Vagina (tissue), 2 donors: ENCODE results near the gene RETREG1. TPM values are rescaled to one million over a fixed set of nuclear protein-coding genes. Genes with fewer than 3 reads are reported as not detected.

Experiments used
- DNase-seq, 2 donors: peaks; one replicate each; pipeline ENCODE4 v3.0.0-alpha.2; 2017; ENCODE audit errors: extremely low spot score in 2 of 2
- H3K27ac ChIP-seq: fragments of 200-600 bp; sonication (generic); one replicate; pipeline ENCODE4 v1.5.1; 2019
- H3K27me3 ChIP-seq: fragments of 200-600 bp; sonication (generic); one replicate; pipeline ENCODE4 v1.5.1; 2019
- H3K36me3 ChIP-seq, 2 donors: fragments of 200-600 bp; sonication (generic); one replicate each; pipeline ENCODE4 v1.5.1; 2017 to 2019
- H3K4me1 ChIP-seq: fragments of 200-600 bp; sonication (generic); one replicate; pipeline ENCODE4 v1.5.1; 2019
- H3K4me3 ChIP-seq, 2 donors: fragments of 200-600 bp; sonication (generic); 1 replicate in 1 of 2; 2 replicates in 1 of 2; pipeline ENCODE4 v1.5.1; 2016 to 2019
- H3K9me3 ChIP-seq: fragments of 200-600 bp; sonication (generic); one replicate; pipeline ENCODE4 v1.5.1; 2019
- POLR2A ChIP-seq, 2 donors: fragments of 450-650 bp; IDR thresholded peaks; one replicate each; pipeline ENCODE4 v1.6.1; 2017; ENCODE audit warnings: antibody characterized with exemption in 2 of 2, mild to moderate bottlenecking in 2 of 2, moderate library complexity in 2 of 2
- POLR2AphosphoS5 ChIP-seq, 2 donors: sonication (generic); formaldehyde crosslinking; IDR thresholded peaks; one replicate each; pipeline ENCODE4 v1.9.0; 2017; ENCODE audit warnings: antibody characterized with exemption in 2 of 2, mild to moderate bottlenecking in 2 of 2, low read depth in 1 of 2; ENCODE audit not compliant: insufficient read depth in 1 of 2
- intact Hi-C: fragments of 100-400 bp; cut with DNase I; formaldehyde crosslinking; loops from one replicate; pipeline ENCODE4 v1.15.1; 2023
- total RNA-seq: library from RNA; depleted of rRNA; stranded (reverse); fragments of >200 nt; gene quantifications from one replicate; pipeline ENCODE4 v1.2.3, GENCODE V29; 2016
- TF ChIP-seq, protein P1 (sequence below), 3 experiments: fragments of 450-650 bp in 2 of 3; fragments of 200-600 bp in 1 of 3; sonication (generic) in 1 of 3; IDR thresholded peaks; one replicate each; pipeline ENCODE4 v1.5.1; 2017 to 2019; ENCODE audit warnings: antibody characterized with exemption in 3 of 3, mild to moderate bottlenecking in 2 of 3, moderate library complexity in 2 of 3

The RETREG1 gene
- total RNA-seq, 1 donor from 2014 or later: 27.7 TPM

DNA sequence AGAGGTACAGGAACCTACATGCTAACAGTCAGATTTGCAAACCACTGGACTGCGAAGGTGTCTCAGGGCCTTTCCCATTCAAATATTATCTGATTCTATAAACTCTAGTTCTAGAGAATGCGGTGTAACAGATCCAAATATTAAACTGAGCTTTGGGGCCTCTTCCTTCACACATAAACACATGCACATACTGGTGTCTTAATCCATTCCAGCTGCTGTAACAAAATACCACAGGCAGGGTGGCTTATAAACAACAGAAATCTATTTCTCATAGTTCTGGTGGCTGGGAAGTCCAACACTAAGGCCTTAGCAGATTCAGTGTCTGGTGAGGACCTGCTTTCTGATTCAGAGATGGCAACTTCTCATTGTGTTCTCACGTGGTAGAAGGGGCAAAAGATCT, 30.2 kb downstream of the RETREG1 start:
- Histone ChIP-seq H3K4me1 (no peaks in the 10 kb centered on the region), H3K27ac (no peak overlapping the region), H3K9me3 (no peaks in the 10 kb centered on the region), H3K36me3 (no peaks in the 10 kb centered on the region), H3K4me3 (no peak overlapping the region), H3K27me3 (no peaks in the 10 kb centered on the region)
- no peak for DNase-seq
- intact Hi-C loops: no loop called here
- no peak for TF ChIP-seq POLR2AphosphoS5 (IDR thresholded peaks at IDR 0.05; ENCODE audit: insufficient read depth in 1 of 2, low read depth in 1 of 2)
- TF ChIP-seq, protein P1, sequence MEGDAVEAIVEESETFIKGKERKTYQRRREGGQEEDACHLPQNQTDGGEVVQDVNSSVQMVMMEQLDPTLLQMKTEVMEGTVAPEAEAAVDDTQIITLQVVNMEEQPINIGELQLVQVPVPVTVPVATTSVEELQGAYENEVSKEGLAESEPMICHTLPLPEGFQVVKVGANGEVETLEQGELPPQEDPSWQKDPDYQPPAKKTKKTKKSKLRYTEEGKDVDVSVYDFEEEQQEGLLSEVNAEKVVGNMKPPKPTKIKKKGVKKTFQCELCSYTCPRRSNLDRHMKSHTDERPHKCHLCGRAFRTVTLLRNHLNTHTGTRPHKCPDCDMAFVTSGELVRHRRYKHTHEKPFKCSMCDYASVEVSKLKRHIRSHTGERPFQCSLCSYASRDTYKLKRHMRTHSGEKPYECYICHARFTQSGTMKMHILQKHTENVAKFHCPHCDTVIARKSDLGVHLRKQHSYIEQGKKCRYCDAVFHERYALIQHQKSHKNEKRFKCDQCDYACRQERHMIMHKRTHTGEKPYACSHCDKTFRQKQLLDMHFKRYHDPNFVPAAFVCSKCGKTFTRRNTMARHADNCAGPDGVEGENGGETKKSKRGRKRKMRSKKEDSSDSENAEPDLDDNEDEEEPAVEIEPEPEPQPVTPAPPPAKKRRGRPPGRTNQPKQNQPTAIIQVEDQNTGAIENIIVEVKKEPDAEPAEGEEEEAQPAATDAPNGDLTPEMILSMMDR (IDR thresholded peaks at IDR 0.05): no peak
- TF ChIP-seq POLR2A (IDR thresholded peaks at IDR 0.05): no peak

DNA sequence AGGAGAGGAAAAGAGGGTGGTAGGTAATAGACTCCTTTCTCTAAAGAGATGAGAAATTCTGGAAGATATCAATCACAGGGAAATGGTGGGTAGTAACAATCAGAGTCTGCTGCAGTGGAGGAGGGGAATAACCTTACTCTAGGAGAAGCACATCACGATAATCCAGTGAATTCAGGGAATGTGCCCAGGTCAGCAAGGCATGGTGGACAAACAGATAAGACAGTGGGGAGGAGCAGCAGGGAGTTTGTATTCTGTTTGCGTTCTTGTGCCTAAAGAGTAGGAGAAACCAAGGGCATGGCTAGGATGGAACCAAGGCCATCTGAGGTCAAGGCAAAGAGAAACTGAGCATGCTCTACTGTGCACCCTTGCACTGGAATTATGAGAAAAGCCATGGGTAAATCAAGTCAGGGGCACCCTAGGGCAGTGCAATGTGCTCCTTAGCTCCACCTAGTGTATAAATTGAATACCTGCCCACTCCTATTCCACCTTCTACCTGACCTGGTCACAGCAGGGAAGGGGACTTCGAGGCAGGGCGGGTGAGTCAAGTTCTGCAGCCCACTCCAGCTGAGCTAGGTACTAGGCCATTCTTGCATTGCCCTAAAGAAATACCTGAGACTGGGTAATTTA, 31.6 kb downstream of the RETREG1 start:
- intact Hi-C loops: no loop called here
- Histone ChIP-seq H3K36me3 (no peaks in the 10 kb centered on the region), H3K9me3 (no peaks in the 10 kb centered on the region), H3K27me3 (no peaks in the 10 kb centered on the region), H3K4me3 (no peak overlapping the region), H3K4me1 (peaks cover 5% of the 10 kb centered on the region), H3K27ac (no peak overlapping the region)
- no peak for DNase-seq
- TF ChIP-seq POLR2A (IDR thresholded peaks at IDR 0.05) (no peak), POLR2AphosphoS5 (IDR thresholded peaks at IDR 0.05; ENCODE audit: insufficient read depth in 1 of 2, low read depth in 1 of 2) (no peak)

DNA sequence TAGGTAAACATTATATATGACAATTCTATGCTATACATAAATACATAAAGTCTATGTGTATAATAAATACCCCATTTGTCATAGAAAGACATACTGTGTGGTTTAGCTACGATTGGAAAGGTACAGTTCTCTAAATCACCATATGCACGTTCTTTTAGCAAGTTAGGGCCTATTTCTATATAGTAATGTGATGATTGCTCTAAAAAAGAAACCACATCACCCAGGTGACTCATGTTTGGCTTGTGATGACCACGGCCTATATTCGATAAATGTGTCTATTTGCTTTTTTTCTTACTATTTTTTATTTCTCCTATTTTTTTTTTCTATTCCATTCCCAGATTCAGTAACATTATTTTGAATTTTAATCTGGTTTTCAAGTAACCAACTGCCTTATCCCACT, 34.7 kb downstream of the RETREG1 start:
- peaks cover 5% of the 10 kb centered on the region for H3K4me1 ChIP-seq
- no peak for DNase-seq
- H3K9me3 ChIP-seq: no peaks in the 10 kb centered on the region
- H3K36me3 ChIP-seq: no peaks in the 10 kb centered on the region
- H3K27me3 ChIP-seq: no peaks in the 10 kb centered on the region
- H3K27ac ChIP-seq: no peak overlapping the region
- no peak overlapping the region for H3K4me3 ChIP-seq
- no peak for TF ChIP-seq POLR2A (IDR thresholded peaks at IDR 0.05)
- no peak for TF ChIP-seq POLR2AphosphoS5 (IDR thresholded peaks at IDR 0.05; ENCODE audit: insufficient read depth in 1 of 2, low read depth in 1 of 2)
- TF ChIP-seq, protein P1 (IDR thresholded peaks at IDR 0.05): no peak
- intact Hi-C loops: no loop called here

DNA sequence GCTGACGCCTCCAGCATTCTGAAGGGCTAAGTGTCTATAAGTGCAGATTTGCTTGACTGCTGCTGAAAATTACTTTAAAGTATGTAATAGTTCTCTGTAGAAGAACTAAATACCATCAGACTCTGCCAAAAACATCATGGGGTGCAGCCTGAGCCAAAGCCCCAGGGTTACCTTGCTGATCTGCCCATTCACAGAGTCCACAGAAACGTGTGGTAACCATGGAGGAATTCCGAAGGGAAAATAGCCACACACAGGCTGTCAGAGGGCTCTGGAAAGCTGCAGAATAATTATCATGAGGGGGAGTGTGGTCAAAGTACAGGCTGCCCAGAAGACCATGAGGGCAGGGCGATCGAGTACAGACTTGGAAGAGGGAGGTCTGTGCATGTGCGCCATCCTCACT, 36.4 kb downstream of the RETREG1 start:
- no peak for TF ChIP-seq POLR2A (IDR thresholded peaks at IDR 0.05)
- TF ChIP-seq POLR2AphosphoS5 (IDR thresholded peaks at IDR 0.05; ENCODE audit: insufficient read depth in 1 of 2, low read depth in 1 of 2): no peak
- TF ChIP-seq, protein P1 (IDR thresholded peaks at IDR 0.05): no peak
- Histone ChIP-seq H3K27ac (no peak overlapping the region), H3K4me1 (peaks cover 7% of the 10 kb centered on the region), H3K9me3 (no peaks in the 10 kb centered on the region), H3K4me3 (no peak overlapping the region), H3K36me3 (no peaks in the 10 kb centered on the region), H3K27me3 (no peaks in the 10 kb centered on the region)
- intact Hi-C loops: no loop called here
- peak in 1 of 2 donors; percentile 60 for DNase-seq

DNA sequence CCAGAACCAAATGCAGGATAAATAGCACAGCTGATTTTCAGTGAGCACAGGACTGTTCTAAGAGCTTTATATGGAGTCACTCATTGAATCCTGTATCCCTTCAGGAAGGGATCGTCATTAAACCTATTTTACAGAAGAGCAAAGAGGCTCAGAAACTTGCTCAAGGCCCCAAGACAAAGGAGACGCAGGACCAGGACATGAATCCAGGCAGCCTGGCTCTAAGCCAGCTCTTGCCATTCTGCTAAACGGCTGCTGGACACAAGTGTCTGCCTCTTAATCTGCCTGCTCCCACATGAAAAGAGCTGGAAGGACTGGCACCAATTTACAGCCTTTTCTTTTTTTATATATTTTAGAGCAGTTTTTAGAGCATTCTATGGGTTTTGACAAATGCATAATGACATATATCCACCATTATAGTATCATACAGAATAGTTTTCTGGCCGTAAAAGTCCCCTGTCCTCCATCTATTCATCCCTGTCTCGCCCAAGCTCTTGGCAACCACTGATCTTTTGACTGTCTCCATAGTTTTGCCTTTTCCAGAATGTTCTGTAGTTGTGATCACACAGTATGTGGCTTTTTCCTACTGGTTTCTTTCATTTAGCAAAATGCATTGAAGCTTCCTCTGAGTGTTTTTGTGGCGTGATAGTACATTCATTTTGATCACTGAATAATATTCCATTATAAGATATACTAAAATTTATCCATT, 37.5 kb downstream of the RETREG1 start:
- H3K4me1 ChIP-seq: peaks cover 18% of the 10 kb centered on the region
- TF ChIP-seq POLR2AphosphoS5 (IDR thresholded peaks at IDR 0.05; ENCODE audit: insufficient read depth in 1 of 2, low read depth in 1 of 2) (no peak), POLR2A (IDR thresholded peaks at IDR 0.05) (no peak)
- TF ChIP-seq, protein P1 (IDR thresholded peaks at IDR 0.05): no peak
- no peak overlapping the region for H3K4me3 ChIP-seq
- no peaks in the 10 kb centered on the region for H3K27me3 ChIP-seq
- no peaks in the 10 kb centered on the region for H3K9me3 ChIP-seq
- intact Hi-C loops: no loop called here
- H3K27ac ChIP-seq: no peak overlapping the region
- peak in 1 of 2 donors; percentile 49 for DNase-seq
- H3K36me3 ChIP-seq: no peaks in the 10 kb centered on the region
